Stimulated activated CD8-positive, alpha-beta memory T cell treated with anti-CD3 and anti-CD28 coated beads, Interleukin-12 subunit alpha, Interleukin-12 subunit beta, amount 100 ng/mL, for 1 hour (primary cell): ENCODE measurements around the gene SULT1A3.
"Not testable (repeated sequence)": the region's sequence is repeated elsewhere in the genome, so short reads cannot be mapped to it uniquely, and the experiment has no call there.

ENCODE experiments used
- DNase-seq: peaks from one replicate; pipeline ENCODE4 v3.0.0-alpha.2; 2020; ENCODE audit warnings: low read depth

The SULT1A3 gene

GRCh38 chr16:30186782-30187555, 12.1 kb upstream of the SULT1A3 start:
- DNase-seq, result peak; percentile 81

GRCh38 chr16:30187556-30187865, 11.5 kb upstream of the SULT1A3 start:
- no peak for DNase-seq

- no peak for DNase-seq
Observed at GRCh38 chr16:30187971-30188561, 11.0 kb upstream of the SULT1A3 start.

GRCh38 chr16:30191158-30191557, 7.9 kb upstream of the SULT1A3 start:
- DNase-seq, result not testable (repeated sequence)

- DNase-seq, result not testable (repeated sequence)
Observed at GRCh38 chr16:30193098-30193497, 6.0 kb upstream of the SULT1A3 start.

GRCh38 chr16:30193615-30194014, 5.4 kb upstream of the SULT1A3 start, which contains the start of the genes BOLA2B and SLX1A:
BOLA2B (minus strand) TSS chr16:30193666; CDS start chr16:30193595, 71 bp downstream.
SLX1A (plus strand) TSS chr16:30193875; CDS start chr16:30194085, 210 bp downstream.
- not testable (repeated sequence) for DNase-seq

- DNase-seq, result not testable (repeated sequence)
Observed at GRCh38 chr16:30194172-30194925, 4.7 kb upstream of the SULT1A3 start.

- DNase-seq, result not testable (repeated sequence)
Observed at GRCh38 chr16:30197001-30197400, 2.1 kb upstream of the SULT1A3 start.

GRCh38 chr16:30199608-30200343, 721 bp downstream of the SULT1A3 start:
- DNase-seq, result not testable (repeated sequence)

- not testable (repeated sequence) for DNase-seq
Observed at GRCh38 chr16:30205541-30206236, 6.6 kb downstream of the SULT1A3 start.

- not testable (repeated sequence) for DNase-seq
Observed at GRCh38 chr16:30206252-30206651, 7.2 kb downstream of the SULT1A3 start.

GRCh38 chr16:30207063-30207704, 8.1 kb downstream of the SULT1A3 start:
- DNase-seq, result not testable (repeated sequence)

- DNase-seq, result not testable (repeated sequence)
Observed at GRCh38 chr16:30209032-30209431, 10.0 kb downstream of the SULT1A3 start.

GRCh38 chr16:30211414-30211813, 12.4 kb downstream of the SULT1A3 start:
- not testable (repeated sequence) for DNase-seq

- not testable (repeated sequence) for DNase-seq
Observed at GRCh38 chr16:30217082-30217481, 18.0 kb downstream of the SULT1A3 start.

- DNase-seq, result not testable (repeated sequence)
Observed at GRCh38 chr16:30248379-30248778, 49.3 kb downstream of the SULT1A3 start, which contains the start of gene NPIPB13. NPIPB13 (minus strand) TSS chr16:30248479; CDS start chr16:30245573, 2,906 bp downstream.
